GM18499 (cell line): ENCODE data around the gene SOX11.

Source experiments
- ATAC-seq: cut with Tn5 transposase; IDR thresholded peaks from one replicate; pipeline ENCODE4 v1.9.1; 2021; ENCODE audit warnings: moderate number of reproducible peaks; ENCODE audit not compliant: insufficient read depth, unreplicated experiment

SOX11 gene

GRCh38 chr2:5691221-5691984 is 781 bp upstream of the SOX11 start:
- ATAC-seq = no peak

GRCh38 chr2:5692561-5693286 is 540 bp downstream of the SOX11 start:
- ATAC-seq = no peak

GRCh38 chr2:5693287-5694201 is 1.4 kb downstream of the SOX11 start:
- no peak for ATAC-seq

GRCh38 chr2:5694306-5694705 is 2.1 kb downstream of the SOX11 start:
- ATAC-seq = no peak

GRCh38 chr2:5695654-5696403 is 3.6 kb downstream of the SOX11 start:
- ATAC-seq = no peak

GRCh38 chr2:5696404-5696944 is 4.3 kb downstream of the SOX11 start:
- ATAC-seq = no peak

- ATAC-seq = no peak
Observed at GRCh38 chr2:5696945-5697521, 4.8 kb downstream of the SOX11 start.

- ATAC-seq = no peak
Observed at GRCh38 chr2:5697562-5697961, 5.4 kb downstream of the SOX11 start.

- ATAC-seq = no peak
Observed at GRCh38 chr2:5698134-5698533, 6.0 kb downstream of the SOX11 start.

GRCh38 chr2:5699963-5700362 is 7.8 kb downstream of the SOX11 start:
- ATAC-seq = no peak

- no peak for ATAC-seq
Observed at GRCh38 chr2:5700551-5700950, 8.4 kb downstream of the SOX11 start.

GRCh38 chr2:5701266-5701665 is 9.1 kb downstream of the SOX11 start:
- ATAC-seq = no peak

- ATAC-seq = no peak
Observed at GRCh38 chr2:5703166-5703565, 11.0 kb downstream of the SOX11 start.

- no peak for ATAC-seq
Observed at GRCh38 chr2:5705490-5705889, 13.3 kb downstream of the SOX11 start.

- ATAC-seq = no peak
Observed at GRCh38 chr2:5706717-5707455, 14.7 kb downstream of the SOX11 start.

GRCh38 chr2:5710615-5711014 is 18.4 kb downstream of the SOX11 start:
- no peak for ATAC-seq

GRCh38 chr2:5713101-5713500 is 20.9 kb downstream of the SOX11 start:
- ATAC-seq = no peak

- no peak for ATAC-seq
Observed at GRCh38 chr2:5719629-5720334, 27.6 kb downstream of the SOX11 start.
